ENCODE results near the gene MCHR1.
A peak's percentile ranks its signal among the peaks of the same experiment; 100 is the strongest.

The MCHR1 gene

GRCh38 chr22:40636380-40637182 is 42.7 kb upstream of the MCHR1 start, which contains the start of gene MRTFA:
TSS of gene MRTFA (minus strand) at chr22:40636719.
- Histone ChIP-seq H3K4me3 (ENCODE audit: control insufficient read depth in 1 of 7, extremely low read depth in 1 of 7, insufficient read depth in 4 of 7, low read depth in 2 of 7, low read length in 6 of 7) (peak within 1 kb of the TSS; percentile 75 to 97 (median 91)), H3K36me3 (ENCODE audit: control insufficient read depth in 4 of 4, insufficient read depth in 4 of 4, low read length in 3 of 4) (no peaks in the 10 kb centered on the region), H3K9me3 (ENCODE audit: control extremely low read depth in 1 of 5, control insufficient read depth in 4 of 5, insufficient read depth in 2 of 5, low read depth in 1 of 5, low read length in 4 of 5) (no peaks in the 10 kb centered on the region), H3K27me3 (replicated peaks in 2 of 5; ENCODE audit: control insufficient read depth in 4 of 5, insufficient read depth in 5 of 5, low read length in 4 of 5) (no peaks in the 10 kb centered on the region), H3K4me1 (ENCODE audit: control extremely low read depth in 1 of 4, control insufficient read depth in 4 of 4, insufficient read depth in 4 of 4, low read length in 3 of 4) (peaks cover 6 to 27% (median 21%) of the 10 kb centered on the region in 4 experiments), H3K27ac (ENCODE audit: insufficient read depth in 1 of 2, low read depth in 1 of 2, low read length in 2 of 2, poor library complexity in 1 of 2, severe bottlenecking in 2 of 2) (peak within 1 kb of the TSS; percentile 79 to 92)
- 0% methylated on average over 74 of the region's 82 CpGs for WGBS (ENCODE audit: insufficient coverage)
- CTCF ChIA-PET = interaction anchor here (1.4 to 1.8 kb wide), 3 partner anchors 10 to 106 kb away, joined by 3 to 5 read pairs (median 5); no protein-coding TSS in a partner anchor
- POLR2A ChIA-PET = interaction anchor here (0.6 to 1.4 kb wide), 5 partner anchors 14 to 220 kb away, joined by 3 to 7 read pairs (median 3); partner anchors contain the start of genes ST13 and XPNPEP3
- peak; percentile 99 to 100 (median 100) for DNase-seq

- H3K36me3 ChIP-seq (ENCODE audit: control insufficient read depth in 4 of 4, insufficient read depth in 4 of 4, low read length in 3 of 4) = no peaks in the 10 kb centered on the region
- DNase-seq = peak; percentile 52 to 63 (median 55)
- CTCF ChIA-PET = interaction anchor here (1.0 to 1.8 kb wide), 5 partner anchors 9 to 113 kb away, joined by 3 to 7 read pairs (median 5); no protein-coding TSS in a partner anchor
- no peaks in the 10 kb centered on the region for H3K9me3 ChIP-seq (ENCODE audit: control extremely low read depth in 1 of 5, control insufficient read depth in 4 of 5, insufficient read depth in 2 of 5, low read depth in 1 of 5, low read length in 4 of 5)
- peak overlapping the region; percentile 75 to 97 (median 91) for H3K4me3 ChIP-seq (ENCODE audit: control insufficient read depth in 1 of 7, extremely low read depth in 1 of 7, insufficient read depth in 4 of 7, low read depth in 2 of 7, low read length in 6 of 7)
- POLR2A ChIA-PET = interaction anchor here (0.6 to 1.4 kb wide), 6 partner anchors 15 to 526 kb away, joined by 3 to 7 read pairs (median 3); partner anchors contain the start of genes ST13 and XPNPEP3
- peak overlapping the region; percentile 79 to 92 for H3K27ac ChIP-seq (ENCODE audit: insufficient read depth in 1 of 2, low read depth in 1 of 2, low read length in 2 of 2, poor library complexity in 1 of 2, severe bottlenecking in 2 of 2)
- H3K27me3 ChIP-seq (replicated peaks in 2 of 5; ENCODE audit: control insufficient read depth in 4 of 5, insufficient read depth in 5 of 5, low read length in 4 of 5) = no peaks in the 10 kb centered on the region
- WGBS (ENCODE audit: insufficient coverage) = 5% methylated on average over 40 of the region's 46 CpGs
- peaks cover 6 to 27% (median 21%) of the 10 kb centered on the region in 4 experiments for H3K4me1 ChIP-seq (ENCODE audit: control extremely low read depth in 1 of 4, control insufficient read depth in 4 of 4, insufficient read depth in 4 of 4, low read length in 3 of 4)
These were observed 41.8 kb upstream of the MCHR1 start for GRCh38 chr22:40637183-40638150.

GRCh38 chr22:40638261-40638660 is 41.0 kb upstream of the MCHR1 start:
- ChIA-PET CTCF (interaction anchor here (1.0 to 1.8 kb wide), 3 partner anchors 10 to 114 kb away, joined by 3 to 7 read pairs (median 5); no protein-coding TSS in a partner anchor), POLR2A (interaction anchor here (0.6 to 1.2 kb wide), 2 partner anchors 146 to 525 kb away, joined by 3 read pairs; no protein-coding TSS in a partner anchor)
- no peaks in the 10 kb centered on the region for H3K9me3 ChIP-seq (ENCODE audit: control extremely low read depth in 1 of 5, control insufficient read depth in 4 of 5, insufficient read depth in 2 of 5, low read depth in 1 of 5, low read length in 4 of 5)
- no peaks in the 10 kb centered on the region for H3K36me3 ChIP-seq (ENCODE audit: control insufficient read depth in 4 of 4, insufficient read depth in 4 of 4, low read length in 3 of 4)
- H3K27ac ChIP-seq (ENCODE audit: insufficient read depth in 1 of 2, low read depth in 1 of 2, low read length in 2 of 2, poor library complexity in 1 of 2, severe bottlenecking in 2 of 2) = no peak overlapping the region
- H3K4me1 ChIP-seq (ENCODE audit: control extremely low read depth in 1 of 4, control insufficient read depth in 4 of 4, insufficient read depth in 4 of 4, low read length in 3 of 4) = peaks cover 6 to 27% (median 21%) of the 10 kb centered on the region in 4 experiments
- peak overlapping the region in 3 of 7 experiments; percentile 83 to 97 (median 91) for H3K4me3 ChIP-seq (ENCODE audit: control insufficient read depth in 1 of 7, extremely low read depth in 1 of 7, insufficient read depth in 4 of 7, low read depth in 2 of 7, low read length in 6 of 7)
- H3K27me3 ChIP-seq (replicated peaks in 2 of 5; ENCODE audit: control insufficient read depth in 4 of 5, insufficient read depth in 5 of 5, low read length in 4 of 5) = no peaks in the 10 kb centered on the region
- no peak for DNase-seq
- WGBS (ENCODE audit: insufficient coverage) = 95% methylated on average over 13 of the region's 17 CpGs

- 97% methylated on average over 5 of the region's 6 CpGs for WGBS (ENCODE audit: insufficient coverage)
- ChIA-PET CTCF (interaction anchor here (0.6 to 7.2 kb wide), 3 partner anchors 8 to 117 kb away, joined by 3 to 106 read pairs (median 3); no protein-coding TSS in a partner anchor), POLR2A (no interaction called here)
- Histone ChIP-seq H3K4me3 (ENCODE audit: control insufficient read depth in 1 of 7, extremely low read depth in 1 of 7, insufficient read depth in 4 of 7, low read depth in 2 of 7, low read length in 6 of 7) (no peak overlapping the region), H3K4me1 (ENCODE audit: control extremely low read depth in 1 of 4, control insufficient read depth in 4 of 4, insufficient read depth in 4 of 4, low read length in 3 of 4) (peaks cover 0 to 18% (median 12%) of the 10 kb centered on the region in 4 experiments), H3K9me3 (ENCODE audit: control extremely low read depth in 1 of 5, control insufficient read depth in 4 of 5, insufficient read depth in 2 of 5, low read depth in 1 of 5, low read length in 4 of 5) (no peaks in the 10 kb centered on the region), H3K27me3 (replicated peaks in 2 of 5; ENCODE audit: control insufficient read depth in 4 of 5, insufficient read depth in 5 of 5, low read length in 4 of 5) (no peaks in the 10 kb centered on the region), H3K27ac (ENCODE audit: insufficient read depth in 1 of 2, low read depth in 1 of 2, low read length in 2 of 2, poor library complexity in 1 of 2, severe bottlenecking in 2 of 2) (no peak overlapping the region), H3K36me3 (ENCODE audit: control insufficient read depth in 4 of 4, insufficient read depth in 4 of 4, low read length in 3 of 4) (no peaks in the 10 kb centered on the region)
- no peak for DNase-seq
These were observed 38.0 kb upstream of the MCHR1 start for GRCh38 chr22:40641269-40641668.

GRCh38 chr22:40642316-40642715 is 37.0 kb upstream of the MCHR1 start:
- no peak overlapping the region for H3K27ac ChIP-seq (ENCODE audit: insufficient read depth in 1 of 2, low read depth in 1 of 2, low read length in 2 of 2, poor library complexity in 1 of 2, severe bottlenecking in 2 of 2)
- no peaks in the 10 kb centered on the region for H3K9me3 ChIP-seq (ENCODE audit: control extremely low read depth in 1 of 5, control insufficient read depth in 4 of 5, insufficient read depth in 2 of 5, low read depth in 1 of 5, low read length in 4 of 5)
- no peak for DNase-seq
- ChIA-PET POLR2A (interaction anchor here (0.6 kb wide), 1 partner anchor 337 kb away, joined by 3 read pairs; no protein-coding TSS in a partner anchor), CTCF (interaction anchor here (0.8 to 7.2 kb wide), 4 partner anchors 9 to 118 kb away, joined by 3 to 106 read pairs (median 3); no protein-coding TSS in a partner anchor)
- H3K27me3 ChIP-seq (replicated peaks in 2 of 5; ENCODE audit: control insufficient read depth in 4 of 5, insufficient read depth in 5 of 5, low read length in 4 of 5) = no peaks in the 10 kb centered on the region
- 100% methylated on average over 1 of the region's 4 CpGs for WGBS (ENCODE audit: insufficient coverage)
- no peaks in the 10 kb centered on the region for H3K36me3 ChIP-seq (ENCODE audit: control insufficient read depth in 4 of 4, insufficient read depth in 4 of 4, low read length in 3 of 4)
- H3K4me3 ChIP-seq (ENCODE audit: control insufficient read depth in 1 of 7, extremely low read depth in 1 of 7, insufficient read depth in 4 of 7, low read depth in 2 of 7, low read length in 6 of 7) = no peak overlapping the region
- peaks cover 0 to 13% (median 11%) of the 10 kb centered on the region in 4 experiments for H3K4me1 ChIP-seq (ENCODE audit: control extremely low read depth in 1 of 4, control insufficient read depth in 4 of 4, insufficient read depth in 4 of 4, low read length in 3 of 4)

- H3K27ac ChIP-seq (ENCODE audit: insufficient read depth in 1 of 2, low read depth in 1 of 2, low read length in 2 of 2, poor library complexity in 1 of 2, severe bottlenecking in 2 of 2) = no peak overlapping the region
- H3K4me1 ChIP-seq (ENCODE audit: control extremely low read depth in 1 of 4, control insufficient read depth in 4 of 4, insufficient read depth in 4 of 4, low read length in 3 of 4) = peaks cover 0 to 3% (median 1%) of the 10 kb centered on the region in 4 experiments
- POLR2A ChIA-PET = no interaction called here
- H3K27me3 ChIP-seq (replicated peaks in 2 of 5; ENCODE audit: control insufficient read depth in 4 of 5, insufficient read depth in 5 of 5, low read length in 4 of 5) = no peaks in the 10 kb centered on the region
- no peaks in the 10 kb centered on the region for H3K9me3 ChIP-seq (ENCODE audit: control extremely low read depth in 1 of 5, control insufficient read depth in 4 of 5, insufficient read depth in 2 of 5, low read depth in 1 of 5, low read length in 4 of 5)
- 69% methylated on average over 4 of the region's 4 CpGs for WGBS (ENCODE audit: insufficient coverage)
- peak overlapping the region in 2 of 7 experiments; percentile 11 to 59 for H3K4me3 ChIP-seq (ENCODE audit: control insufficient read depth in 1 of 7, extremely low read depth in 1 of 7, insufficient read depth in 4 of 7, low read depth in 2 of 7, low read length in 6 of 7)
- no peak for DNase-seq
- no peaks in the 10 kb centered on the region for H3K36me3 ChIP-seq (ENCODE audit: control insufficient read depth in 4 of 4, insufficient read depth in 4 of 4, low read length in 3 of 4)
- CTCF ChIA-PET = interaction anchor here (0.6 to 7.2 kb wide), 32 partner anchors 9 to 254 kb away, joined by 3 to 106 read pairs (median 4); partner anchors contain the start of gene MRTFA
These were observed 33.6 kb upstream of the MCHR1 start for GRCh38 chr22:40645579-40646197.
